ENCODE results near the gene NAT16. TPM values are rescaled to one million over a fixed set of nuclear protein-coding genes. Genes with fewer than 3 reads are reported as not detected.

The NAT16 gene
- total and polyA plus RNA-seq, 2 of the 13 experiments (the other 11 are each of a cell fraction or from before 2014, with no cell fraction given) = 0.04 TPM; not detected in 1

- no peak for TF ChIP-seq NR1H2 (CRISPR knock-in tag; IDR thresholded peaks at IDR 0.05; ENCODE audit: borderline replicate concordance, low read depth)
- no peak for TF ChIP-seq NFKB2 (CRISPR knock-in tag; IDR thresholded peaks at IDR 0.05; ENCODE audit: borderline replicate concordance)
- no peak for TF ChIP-seq MTF1 (CRISPR knock-in tag; IDR thresholded peaks at IDR 0.05)
- TF ChIP-seq ZNF263 (CRISPR knock-in tag; IDR thresholded peaks at IDR 0.05) = peak; percentile 85
- 0 out of 2 replicates have a peak, but pooled peaks have one; percentile 46 for TF ChIP-seq ZNF850 (CRISPR knock-in tag; conservative IDR thresholded peaks at IDR 0.05)
- peak; percentile 91 for TF ChIP-seq TBL1XR1 (IDR thresholded peaks at IDR 0.05; ENCODE audit: borderline replicate concordance, low read length, partially characterized antibody)
- no peak for TF ChIP-seq SMAD3 (CRISPR knock-in tag; IDR thresholded peaks at IDR 0.05)
- TF ChIP-seq MYPOP (CRISPR knock-in tag; IDR thresholded peaks at IDR 0.05) = 0 out of 2 replicates have a peak, but pooled peaks have one; percentile 15
- peak; percentile 46; the same call in 1 of the 2 replicates for TF ChIP-seq SSRP1 (CRISPR knock-in tag; IDR thresholded peaks at IDR 0.05)
- no peak for TF ChIP-seq TIGD3 (CRISPR knock-in tag; IDR thresholded peaks at IDR 0.05; ENCODE audit: borderline replicate concordance)
- no peak for TF ChIP-seq SRF (IDR thresholded peaks at IDR 0.05; ENCODE audit: low read depth, low read length)
- peak; percentile 26; the same call in 1 of the 2 replicates for TF ChIP-seq ZNF547 (CRISPR knock-in tag; IDR thresholded peaks at IDR 0.05)
- no peak for TF ChIP-seq THAP8 (CRISPR knock-in tag; IDR thresholded peaks at IDR 0.05; ENCODE audit: borderline replicate concordance)
- TF ChIP-seq IRF1 (CRISPR knock-in tag; IDR thresholded peaks at IDR 0.05; ENCODE audit: low read depth) = no peak
- TF ChIP-seq ZNF784 (CRISPR knock-in tag; IDR thresholded peaks at IDR 0.05; ENCODE audit: borderline replicate concordance) = peak; percentile 80
- peak; percentile 96 for TF ChIP-seq ZNF34 (CRISPR knock-in tag; IDR thresholded peaks at IDR 0.05; ENCODE audit: borderline replicate concordance)
- TF ChIP-seq ERF (CRISPR knock-in tag; IDR thresholded peaks at IDR 0.05) = no peak; the same call in 1 of the 2 replicates
- peak; percentile 70 for TF ChIP-seq THAP7 (CRISPR knock-in tag; IDR thresholded peaks at IDR 0.05)
- 0 out of 2 replicates have a peak, but pooled peaks have one; percentile 64 for TF ChIP-seq MED13 (CRISPR knock-in tag; IDR thresholded peaks at IDR 0.05)
- 0 out of 2 replicates have a peak, but pooled peaks have one; percentile 8 for TF ChIP-seq ZFP1 (CRISPR knock-in tag; IDR thresholded peaks at IDR 0.05)
- peak; percentile 92 for TF ChIP-seq TARDBP (CRISPR knock-in tag; IDR thresholded peaks at IDR 0.05)
- TF ChIP-seq TBP (CRISPR knock-in tag; IDR thresholded peaks at IDR 0.05) = no peak
- TF ChIP-seq IKZF4 (CRISPR knock-in tag; IDR thresholded peaks at IDR 0.05; ENCODE audit: borderline replicate concordance, low read depth, not compliant biosample characterization) = no peak
- TF ChIP-seq ARHGAP35 (CRISPR knock-in tag; IDR thresholded peaks at IDR 0.05; ENCODE audit: borderline replicate concordance) = 0 out of 2 replicates have a peak, but pooled peaks have one; percentile 86
These were observed 53.2 kb downstream of the NAT16 start, which contains the start of gene SERPINE1 (continued) for GRCh38 chr7:101126651-101127459.
